ENCODE measurements around the gene CSMD2.

Gene CSMD2

DNA sequence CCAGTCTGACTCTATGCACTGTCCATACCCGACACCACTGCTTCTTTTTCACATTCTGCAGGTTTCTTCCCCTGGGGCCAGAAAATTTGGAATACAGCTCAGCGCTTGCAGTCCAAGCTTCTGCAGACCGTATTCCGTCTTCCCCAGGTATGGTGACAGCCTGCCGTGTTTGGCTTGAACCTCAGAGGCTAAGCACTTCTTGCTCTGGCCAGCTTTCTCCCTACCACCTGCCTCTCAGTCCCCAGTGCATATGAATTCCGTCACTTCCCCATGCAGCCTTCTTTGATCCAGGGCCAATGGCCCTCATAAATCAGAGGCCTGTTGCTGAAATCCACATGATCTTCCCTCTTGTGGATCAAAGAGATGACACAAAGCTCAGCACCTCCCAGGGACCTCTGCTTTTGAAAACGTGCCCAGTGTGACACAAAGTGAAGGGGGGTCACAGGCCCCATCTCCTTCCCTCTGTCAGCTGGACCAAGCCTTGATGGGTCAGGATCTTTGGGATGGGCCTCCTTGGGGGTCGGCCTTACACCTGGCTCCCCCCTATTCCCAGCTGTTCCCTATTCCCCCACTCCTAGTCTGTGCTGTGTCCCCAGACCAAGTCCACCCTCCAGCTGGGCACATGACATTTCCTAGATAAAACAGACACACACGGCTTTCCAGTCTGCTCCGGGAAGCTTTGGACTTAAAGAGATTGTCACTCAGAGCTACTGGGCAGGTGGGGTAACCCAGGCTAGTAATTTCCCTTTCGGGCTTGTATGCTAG lies 234.5 kb downstream of the CSMD2 start:
- no peak for ATAC-seq
- TF ChIP-seq ZC3H10 (CRISPR knock-in tag; IDR thresholded peaks at IDR 0.05) = no peak
- TF ChIP-seq, protein P1, sequence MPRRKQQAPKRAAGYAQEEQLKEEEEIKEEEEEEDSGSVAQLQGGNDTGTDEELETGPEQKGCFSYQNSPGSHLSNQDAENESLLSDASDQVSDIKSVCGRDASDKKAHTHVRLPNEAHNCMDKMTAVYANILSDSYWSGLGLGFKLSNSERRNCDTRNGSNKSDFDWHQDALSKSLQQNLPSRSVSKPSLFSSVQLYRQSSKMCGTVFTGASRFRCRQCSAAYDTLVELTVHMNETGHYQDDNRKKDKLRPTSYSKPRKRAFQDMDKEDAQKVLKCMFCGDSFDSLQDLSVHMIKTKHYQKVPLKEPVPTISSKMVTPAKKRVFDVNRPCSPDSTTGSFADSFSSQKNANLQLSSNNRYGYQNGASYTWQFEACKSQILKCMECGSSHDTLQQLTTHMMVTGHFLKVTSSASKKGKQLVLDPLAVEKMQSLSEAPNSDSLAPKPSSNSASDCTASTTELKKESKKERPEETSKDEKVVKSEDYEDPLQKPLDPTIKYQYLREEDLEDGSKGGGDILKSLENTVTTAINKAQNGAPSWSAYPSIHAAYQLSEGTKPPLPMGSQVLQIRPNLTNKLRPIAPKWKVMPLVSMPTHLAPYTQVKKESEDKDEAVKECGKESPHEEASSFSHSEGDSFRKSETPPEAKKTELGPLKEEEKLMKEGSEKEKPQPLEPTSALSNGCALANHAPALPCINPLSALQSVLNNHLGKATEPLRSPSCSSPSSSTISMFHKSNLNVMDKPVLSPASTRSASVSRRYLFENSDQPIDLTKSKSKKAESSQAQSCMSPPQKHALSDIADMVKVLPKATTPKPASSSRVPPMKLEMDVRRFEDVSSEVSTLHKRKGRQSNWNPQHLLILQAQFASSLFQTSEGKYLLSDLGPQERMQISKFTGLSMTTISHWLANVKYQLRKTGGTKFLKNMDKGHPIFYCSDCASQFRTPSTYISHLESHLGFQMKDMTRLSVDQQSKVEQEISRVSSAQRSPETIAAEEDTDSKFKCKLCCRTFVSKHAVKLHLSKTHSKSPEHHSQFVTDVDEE (CRISPR knock-in tag; IDR thresholded peaks at IDR 0.05) = no peak
- no peak for TF ChIP-seq TOX (CRISPR knock-in tag; IDR thresholded peaks at IDR 0.05; ENCODE audit: borderline replicate concordance)
- no peak for TF ChIP-seq ZFP3 (CRISPR knock-in tag; IDR thresholded peaks at IDR 0.05)
- TF ChIP-seq ISL1 (CRISPR knock-in tag; IDR thresholded peaks at IDR 0.05) = no peak
- no peak for TF ChIP-seq ZFP30 (CRISPR knock-in tag; IDR thresholded peaks at IDR 0.05)
- TF ChIP-seq BACH2 (CRISPR knock-in tag; IDR thresholded peaks at IDR 0.05; ENCODE audit: borderline replicate concordance) = no peak
- TF ChIP-seq, protein P2, sequence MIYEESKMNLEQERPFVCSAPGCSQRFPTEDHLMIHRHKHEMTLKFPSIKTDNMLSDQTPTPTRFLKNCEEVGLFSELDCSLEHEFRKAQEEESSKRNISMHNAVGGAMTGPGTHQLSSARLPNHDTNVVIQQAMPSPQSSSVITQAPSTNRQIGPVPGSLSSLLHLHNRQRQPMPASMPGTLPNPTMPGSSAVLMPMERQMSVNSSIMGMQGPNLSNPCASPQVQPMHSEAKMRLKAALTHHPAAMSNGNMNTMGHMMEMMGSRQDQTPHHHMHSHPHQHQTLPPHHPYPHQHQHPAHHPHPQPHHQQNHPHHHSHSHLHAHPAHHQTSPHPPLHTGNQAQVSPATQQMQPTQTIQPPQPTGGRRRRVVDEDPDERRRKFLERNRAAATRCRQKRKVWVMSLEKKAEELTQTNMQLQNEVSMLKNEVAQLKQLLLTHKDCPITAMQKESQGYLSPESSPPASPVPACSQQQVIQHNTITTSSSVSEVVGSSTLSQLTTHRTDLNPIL (CRISPR knock-in tag; IDR thresholded peaks at IDR 0.05; ENCODE audit: low read depth) = no peak
- TF ChIP-seq RARB (CRISPR knock-in tag; IDR thresholded peaks at IDR 0.05) = no peak
- no peak for TF ChIP-seq ZNF70 (CRISPR knock-in tag; IDR thresholded peaks at IDR 0.05)
- no peak for TF ChIP-seq PPARA (CRISPR knock-in tag; IDR thresholded peaks at IDR 0.05; ENCODE audit: borderline replicate concordance)
- no peak for TF ChIP-seq GLIS3 (CRISPR knock-in tag; IDR thresholded peaks at IDR 0.05)
- no peak for TF ChIP-seq CSDC2 (CRISPR knock-in tag; IDR thresholded peaks at IDR 0.05)
- TF ChIP-seq ARNTL (CRISPR knock-in tag; IDR thresholded peaks at IDR 0.05; ENCODE audit: borderline replicate concordance, low read depth) = no peak

DNA sequence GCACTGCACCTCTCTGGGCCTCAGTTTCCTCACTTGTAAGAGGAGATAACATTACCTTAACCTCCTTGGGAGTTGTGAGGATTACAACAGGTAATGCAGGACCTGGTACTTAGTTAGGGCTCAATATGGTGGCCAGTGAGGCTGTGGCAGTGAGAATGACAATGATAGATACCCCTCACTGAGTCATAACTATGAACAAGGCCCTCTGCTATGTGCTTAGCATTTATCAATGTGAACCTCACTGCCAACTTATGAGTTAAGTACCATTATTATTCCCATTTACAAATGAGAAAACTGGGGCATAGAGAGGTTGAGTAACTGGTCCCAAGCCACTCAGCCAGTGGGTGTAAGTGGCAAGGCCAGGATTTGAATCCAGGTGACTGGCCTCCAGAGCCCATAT lies 236.8 kb downstream of the CSMD2 start:
- ATAC-seq = no peak
- TF ChIP-seq, protein P2 (CRISPR knock-in tag; IDR thresholded peaks at IDR 0.05; ENCODE audit: low read depth) = no peak
- TF ChIP-seq TCF4 (CRISPR knock-in tag; IDR thresholded peaks at IDR 0.05; ENCODE audit: borderline replicate concordance) (no peak), TOX (CRISPR knock-in tag; IDR thresholded peaks at IDR 0.05; ENCODE audit: borderline replicate concordance) (no peak), ZNF565 (CRISPR knock-in tag; conservative IDR thresholded peaks at IDR 0.05; ENCODE audit: low read depth) (no peak), RARB (CRISPR knock-in tag; IDR thresholded peaks at IDR 0.05) (no peak), OSR1 (CRISPR knock-in tag; IDR thresholded peaks at IDR 0.05) (no peak), BACH2 (CRISPR knock-in tag; IDR thresholded peaks at IDR 0.05; ENCODE audit: borderline replicate concordance) (no peak), PPARA (CRISPR knock-in tag; IDR thresholded peaks at IDR 0.05; ENCODE audit: borderline replicate concordance) (no peak), SNAI2 (CRISPR knock-in tag; IDR thresholded peaks at IDR 0.05) (no peak)

DNA sequence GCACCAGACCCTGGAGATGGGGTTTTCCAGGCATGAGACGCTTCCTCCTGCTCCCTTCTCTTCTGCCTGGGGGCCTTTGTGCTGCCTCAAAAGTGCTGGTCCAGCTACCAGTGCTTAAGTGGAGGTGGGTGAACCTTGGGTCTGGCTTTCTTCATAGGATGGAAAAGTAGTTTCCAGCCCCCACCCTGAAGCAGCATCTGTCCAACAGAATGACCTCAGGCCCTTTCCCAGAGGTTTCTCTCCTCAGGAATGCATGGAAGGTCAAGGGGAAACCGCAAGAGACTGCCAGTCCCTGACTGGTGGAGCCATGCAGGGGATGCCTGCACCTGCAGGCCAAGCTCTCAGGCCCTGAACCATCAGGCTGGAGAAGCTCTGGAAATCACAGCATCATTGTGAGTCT lies 237.3 kb downstream of the CSMD2 start:
- ATAC-seq = no peak
- TF ChIP-seq ESRRG (CRISPR knock-in tag; IDR thresholded peaks at IDR 0.05) (no peak), ZNF70 (CRISPR knock-in tag; IDR thresholded peaks at IDR 0.05) (no peak), ZNF8 (CRISPR knock-in tag; IDR thresholded peaks at IDR 0.05) (no peak)
- TF ChIP-seq, protein P1 (CRISPR knock-in tag; IDR thresholded peaks at IDR 0.05) = no peak
- TF ChIP-seq, protein P3, sequence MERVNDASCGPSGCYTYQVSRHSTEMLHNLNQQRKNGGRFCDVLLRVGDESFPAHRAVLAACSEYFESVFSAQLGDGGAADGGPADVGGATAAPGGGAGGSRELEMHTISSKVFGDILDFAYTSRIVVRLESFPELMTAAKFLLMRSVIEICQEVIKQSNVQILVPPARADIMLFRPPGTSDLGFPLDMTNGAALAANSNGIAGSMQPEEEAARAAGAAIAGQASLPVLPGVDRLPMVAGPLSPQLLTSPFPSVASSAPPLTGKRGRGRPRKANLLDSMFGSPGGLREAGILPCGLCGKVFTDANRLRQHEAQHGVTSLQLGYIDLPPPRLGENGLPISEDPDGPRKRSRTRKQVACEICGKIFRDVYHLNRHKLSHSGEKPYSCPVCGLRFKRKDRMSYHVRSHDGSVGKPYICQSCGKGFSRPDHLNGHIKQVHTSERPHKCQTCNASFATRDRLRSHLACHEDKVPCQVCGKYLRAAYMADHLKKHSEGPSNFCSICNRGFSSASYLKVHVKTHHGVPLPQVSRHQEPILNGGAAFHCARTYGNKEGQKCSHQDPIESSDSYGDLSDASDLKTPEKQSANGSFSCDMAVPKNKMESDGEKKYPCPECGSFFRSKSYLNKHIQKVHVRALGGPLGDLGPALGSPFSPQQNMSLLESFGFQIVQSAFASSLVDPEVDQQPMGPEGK (CRISPR knock-in tag; IDR thresholded peaks at IDR 0.05; ENCODE audit: borderline replicate concordance) = no peak

Data from SK-N-SH treated with all-trans-retinoic acid at 6 μM for 48 hours (cell line).